Effector memory CD4-positive, alpha-beta T cell (primary cell): Measurements from ENCODE around the gene APH1B.

Experiments
- DNase-seq, 3 donors: peaks; one replicate each; pipeline ENCODE4 v3.0.0-alpha.2; 2020
- H3K27ac ChIP-seq: 2 replicates; pipeline ENCODE4 v1.7.0; 2013; ENCODE audit warnings: mild to moderate bottlenecking, low read length, moderate library complexity; ENCODE audit not compliant: insufficient read depth, poor library complexity, severe bottlenecking
- H3K27me3 ChIP-seq: replicated peaks from 2 replicates; pipeline ENCODE4 v1.7.0; 2013; ENCODE audit warnings: mild to moderate bottlenecking, low read length; ENCODE audit not compliant: insufficient read depth, control insufficient read depth, poor library complexity, severe bottlenecking
- H3K36me3 ChIP-seq: 2 replicates; pipeline ENCODE4 v1.7.0; 2013; ENCODE audit warnings: mild to moderate bottlenecking, low read length, moderate library complexity; ENCODE audit not compliant: control insufficient read depth, insufficient read depth
- H3K4me1 ChIP-seq: 2 replicates; pipeline ENCODE4 v1.7.0; 2013; ENCODE audit warnings: low read length, mild to moderate bottlenecking; ENCODE audit not compliant: control insufficient read depth, insufficient read depth, poor library complexity, severe bottlenecking
- H3K4me3 ChIP-seq: 2 replicates; pipeline ENCODE4 v1.7.0; 2013; ENCODE audit warnings: low read length, low read depth, mild to moderate bottlenecking; ENCODE audit not compliant: insufficient read depth, poor library complexity, severe bottlenecking
- H3K9me3 ChIP-seq: 2 replicates; pipeline ENCODE4 v1.7.0; 2013; ENCODE audit warnings: mild to moderate bottlenecking, low read length, moderate library complexity; ENCODE audit not compliant: control insufficient read depth

Gene APH1B

GRCh38 chr15:63238171-63238570, 39.2 kb upstream of the APH1B start:
- no peaks in the 10 kb centered on the region for H3K9me3 ChIP-seq
- no peak overlapping the region for H3K4me3 ChIP-seq
- H3K27me3 ChIP-seq, result no peaks in the 10 kb centered on the region
- peaks cover 6% of the 10 kb centered on the region for H3K4me1 ChIP-seq
- DNase-seq, result no peak
- H3K27ac ChIP-seq, result no peak overlapping the region
- no peaks in the 10 kb centered on the region for H3K36me3 ChIP-seq

DNA sequence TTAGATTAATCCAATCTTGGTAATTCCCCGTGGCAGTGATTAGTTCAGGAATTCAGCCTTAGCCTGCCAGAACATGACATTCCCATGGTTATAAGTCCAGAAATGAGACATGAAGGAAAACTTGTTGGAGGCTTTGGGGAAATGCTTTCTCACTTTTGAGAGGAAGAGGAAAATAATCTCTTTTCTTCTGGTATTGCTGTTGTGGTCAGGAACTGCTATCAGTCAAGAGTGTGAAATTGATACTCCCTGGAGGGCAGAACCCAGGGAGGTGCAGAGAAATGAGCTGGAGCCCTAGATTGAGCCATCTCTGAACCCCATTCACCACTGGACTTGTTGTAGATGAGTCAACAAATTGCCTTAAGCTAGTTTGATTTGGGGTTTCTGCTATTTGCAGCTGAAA, 38.6 kb upstream of the APH1B start:
- DNase-seq, result no peak

GRCh38 chr15:63240109-63240508, 37.3 kb upstream of the APH1B start:
- H3K36me3 ChIP-seq, result no peaks in the 10 kb centered on the region
- no peak overlapping the region for H3K27ac ChIP-seq
- DNase-seq, result no peak
- no peaks in the 10 kb centered on the region for H3K9me3 ChIP-seq
- H3K27me3 ChIP-seq, result no peaks in the 10 kb centered on the region
- H3K4me3 ChIP-seq, result no peak overlapping the region
- peaks cover 2% of the 10 kb centered on the region for H3K4me1 ChIP-seq

More for the DNA sequence above, 38.6 kb upstream of the APH1B start:
- Histone ChIP-seq H3K4me1 (peaks cover 8% of the 10 kb centered on the region), H3K36me3 (no peaks in the 10 kb centered on the region), H3K27me3 (no peaks in the 10 kb centered on the region), H3K4me3 (no peak overlapping the region), H3K27ac (no peak overlapping the region), H3K9me3 (no peaks in the 10 kb centered on the region)

DNA sequence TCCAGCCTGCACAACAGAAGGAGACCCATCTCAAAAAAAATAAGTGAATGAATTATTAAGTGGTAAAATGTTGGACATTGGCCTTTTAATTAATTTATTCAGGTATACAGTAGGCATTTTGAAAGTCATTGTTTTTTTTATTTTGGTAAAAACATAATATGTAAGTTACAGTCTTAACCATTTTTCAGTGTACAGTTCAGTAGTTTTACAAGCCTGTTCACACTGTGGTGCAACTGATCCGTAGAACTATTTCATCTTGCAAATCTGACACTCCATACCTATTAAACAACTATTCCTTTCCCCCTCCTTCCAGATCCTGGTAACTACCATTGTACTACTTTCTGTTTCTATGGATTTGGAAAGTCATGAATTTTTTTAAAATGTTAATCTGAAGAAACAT, 36.1 kb upstream of the APH1B start:
- peaks cover 2% of the 10 kb centered on the region for H3K36me3 ChIP-seq
- no peak overlapping the region for H3K27ac ChIP-seq
- DNase-seq, result no peak
- H3K4me3 ChIP-seq, result no peak overlapping the region
- H3K4me1 ChIP-seq, result peaks cover 2% of the 10 kb centered on the region
- no peaks in the 10 kb centered on the region for H3K9me3 ChIP-seq
- no peaks in the 10 kb centered on the region for H3K27me3 ChIP-seq

DNA sequence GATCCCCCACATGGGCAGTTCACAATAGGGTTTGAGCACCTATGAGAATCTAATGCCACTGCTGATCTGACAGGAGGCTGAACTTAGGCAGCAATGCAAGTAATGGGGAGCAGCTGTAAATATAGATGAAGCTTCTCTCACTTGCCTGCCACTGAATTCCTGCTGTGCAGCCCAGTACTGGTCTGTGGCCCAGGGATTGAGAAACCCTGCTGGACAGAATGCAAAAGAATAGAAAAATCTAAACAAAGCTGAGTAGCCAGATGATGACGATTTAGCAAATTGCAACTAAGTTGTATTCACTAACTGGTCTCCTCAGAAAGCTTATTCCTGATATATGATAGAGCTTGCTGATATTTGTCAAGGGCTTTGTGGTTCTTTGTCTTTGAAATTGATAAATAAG, 34.3 kb upstream of the APH1B start:
- no peak overlapping the region for H3K27ac ChIP-seq
- peaks cover 2% of the 10 kb centered on the region for H3K4me1 ChIP-seq
- H3K4me3 ChIP-seq, result no peak overlapping the region
- peaks cover 15% of the 10 kb centered on the region for H3K36me3 ChIP-seq
- no peak for DNase-seq
- no peaks in the 10 kb centered on the region for H3K27me3 ChIP-seq
- H3K9me3 ChIP-seq, result no peaks in the 10 kb centered on the region

- Histone ChIP-seq H3K27ac (no peak overlapping the region), H3K4me3 (no peak overlapping the region), H3K27me3 (no peaks in the 10 kb centered on the region), H3K36me3 (peaks cover 15% of the 10 kb centered on the region), H3K9me3 (no peaks in the 10 kb centered on the region), H3K4me1 (peaks cover 2% of the 10 kb centered on the region)
- DNase-seq, result no peak
Observed at GRCh38 chr15:63243776-63244175, 33.6 kb upstream of the APH1B start.

DNA sequence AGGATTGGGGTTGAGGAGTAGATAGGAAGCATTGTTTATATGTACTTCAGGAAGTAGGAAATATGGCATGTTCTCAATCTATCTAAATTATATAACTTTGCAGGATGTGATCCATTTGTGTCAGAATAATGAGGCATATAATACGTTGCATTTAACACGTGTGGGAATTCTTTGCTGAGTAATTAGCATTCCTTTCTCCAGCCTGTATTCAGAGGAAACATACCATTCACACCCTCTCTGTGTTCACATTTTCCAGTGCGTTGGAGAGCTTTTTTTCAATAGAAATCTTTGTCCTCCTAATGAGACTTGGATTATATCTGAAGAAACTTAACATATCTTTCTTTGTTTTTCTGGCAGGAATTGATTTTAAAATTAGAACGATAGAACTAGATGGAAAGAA, 33.0 kb upstream of the APH1B start:
- DNase-seq, result no peak
- Histone ChIP-seq H3K4me1 (peaks cover 2% of the 10 kb centered on the region), H3K27ac (peak overlapping the region; percentile 42), H3K4me3 (no peak overlapping the region), H3K27me3 (no peaks in the 10 kb centered on the region), H3K36me3 (peaks cover 15% of the 10 kb centered on the region), H3K9me3 (no peaks in the 10 kb centered on the region)

DNA sequence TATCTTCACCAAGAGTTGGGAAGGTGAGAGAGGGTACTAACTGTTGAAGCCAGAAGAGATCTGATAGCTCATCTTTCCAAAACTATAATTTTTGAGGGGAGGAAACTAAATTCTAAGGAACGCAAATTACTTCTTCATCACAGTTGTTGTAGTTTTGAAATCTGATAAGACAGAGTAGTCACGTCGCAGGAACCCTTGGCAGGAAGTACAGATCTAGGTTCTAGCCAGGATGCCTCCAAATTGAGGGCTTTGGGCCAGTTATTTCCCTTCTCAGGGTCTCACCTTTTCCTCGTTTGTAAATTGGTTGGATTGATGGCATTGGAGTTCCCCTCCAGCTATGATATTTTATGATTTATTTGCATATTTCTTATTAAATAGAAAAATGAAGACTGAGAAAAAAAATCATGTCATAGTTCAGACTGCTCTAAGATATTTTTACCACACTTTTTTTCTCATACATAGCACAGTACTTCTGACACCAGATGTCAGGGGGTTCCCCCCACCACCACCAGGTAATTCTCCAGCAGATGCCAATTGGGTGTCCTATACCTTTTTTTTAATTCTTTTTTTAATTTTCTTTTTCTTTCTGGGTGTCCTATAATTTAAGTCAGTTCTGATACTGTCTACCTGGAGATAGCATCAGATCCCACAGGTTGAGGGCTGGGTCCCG, 32.3 kb upstream of the APH1B start:
- peaks cover 2% of the 10 kb centered on the region for H3K4me1 ChIP-seq
- H3K27me3 ChIP-seq, result no peaks in the 10 kb centered on the region
- H3K36me3 ChIP-seq, result peaks cover 16% of the 10 kb centered on the region
- H3K9me3 ChIP-seq, result no peaks in the 10 kb centered on the region
- H3K27ac ChIP-seq, result peak overlapping the region; percentile 42
- no peak overlapping the region for H3K4me3 ChIP-seq
- peak in 1 of 3 donors; percentile 11 for DNase-seq

DNA sequence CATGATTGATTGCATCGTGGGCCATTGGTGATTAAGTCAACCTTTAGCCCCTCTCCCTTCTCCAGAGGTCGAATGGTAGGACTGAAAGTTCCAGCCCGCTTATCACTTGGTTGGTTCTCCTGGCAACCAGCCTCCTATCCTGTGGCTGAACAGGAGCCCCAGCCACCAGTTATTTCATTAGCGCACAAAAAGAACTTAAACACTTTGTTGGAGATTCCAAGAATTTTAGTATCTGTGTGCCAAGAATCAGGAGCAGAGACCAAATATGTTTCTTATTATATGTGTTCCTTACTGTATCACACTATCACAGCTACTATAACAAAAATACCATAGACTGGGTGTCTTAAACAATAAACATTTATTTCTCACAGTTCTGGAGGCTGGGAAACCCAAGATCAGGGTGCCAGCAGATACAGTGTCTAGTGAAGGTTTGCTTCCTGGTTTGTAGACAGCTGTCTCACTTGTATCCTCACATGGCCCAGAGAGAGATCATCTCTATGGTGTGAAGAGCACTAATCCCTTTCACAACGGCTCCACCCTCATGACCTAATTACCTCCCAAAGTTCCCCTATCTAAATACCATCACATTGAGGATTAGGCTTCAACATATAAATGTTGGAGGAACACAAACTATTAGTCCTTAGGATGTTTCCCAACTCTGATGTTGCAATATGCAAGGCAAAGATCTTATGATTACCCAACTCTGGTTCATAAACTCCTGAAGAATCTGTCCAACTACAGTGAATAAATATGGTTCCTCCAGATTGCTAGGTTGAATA, 30.5 kb upstream of the APH1B start:
- Histone ChIP-seq H3K27ac (no peak overlapping the region), H3K27me3 (no peaks in the 10 kb centered on the region), H3K36me3 (peaks cover 31% of the 10 kb centered on the region), H3K9me3 (no peaks in the 10 kb centered on the region), H3K4me3 (no peak overlapping the region), H3K4me1 (peaks cover 2% of the 10 kb centered on the region)
- DNase-seq, result no peak

- Histone ChIP-seq H3K36me3 (peaks cover 44% of the 10 kb centered on the region), H3K4me3 (no peak overlapping the region), H3K9me3 (no peaks in the 10 kb centered on the region), H3K27me3 (no peaks in the 10 kb centered on the region), H3K27ac (no peak overlapping the region), H3K4me1 (no peaks in the 10 kb centered on the region)
- DNase-seq, result no peak
Observed at GRCh38 chr15:63250312-63250965, 27.0 kb upstream of the APH1B start.
